ENCODE data around the gene N4BP2.
A peak's percentile ranks its signal among the peaks of the same experiment; 100 is the strongest.
"Not testable (repeated sequence)": the region's sequence is repeated elsewhere in the genome, so short reads cannot be mapped to it uniquely, and the experiment has no call there.

N4BP2 gene

DNA sequence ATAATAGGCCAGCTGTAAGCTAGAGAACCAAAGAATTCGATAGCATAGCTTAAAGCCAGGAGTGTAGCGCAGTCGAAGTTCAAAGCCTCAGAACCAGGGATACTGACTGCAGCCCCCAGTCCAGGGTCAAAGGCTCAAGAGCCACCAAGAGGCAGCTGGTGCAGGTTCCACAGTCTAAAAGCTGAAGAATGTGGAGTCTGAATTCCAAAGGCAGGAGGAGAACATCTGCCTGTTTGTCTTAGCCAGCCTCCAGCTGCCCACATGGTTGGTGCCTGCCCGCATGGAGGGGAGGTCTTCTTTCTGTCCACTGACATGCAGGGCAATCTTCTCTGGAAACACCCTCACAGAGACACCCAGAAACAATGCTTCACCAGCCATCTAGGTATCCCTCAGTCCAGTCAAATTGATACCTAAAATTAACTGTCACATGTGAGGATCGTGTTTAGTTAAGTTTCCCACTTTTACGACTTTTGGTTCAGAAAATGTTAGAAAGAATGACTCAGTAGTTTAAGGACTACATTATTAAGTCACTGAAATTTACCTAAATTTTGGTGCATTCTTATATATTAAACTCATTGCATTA lies 87.4 kb downstream of the N4BP2 start:
- ChIA-PET POLR2A (no interaction called here), CTCF (interaction anchor here (0.9 to 1.8 kb wide), 6 partner anchors 12 to 182 kb away, joined by 3 to 4 read pairs (median 4); no protein-coding TSS in a partner anchor)
- DNase-seq (ENCODE audit: extremely low spot score), result no peak
- TF ChIP-seq, protein P1, sequence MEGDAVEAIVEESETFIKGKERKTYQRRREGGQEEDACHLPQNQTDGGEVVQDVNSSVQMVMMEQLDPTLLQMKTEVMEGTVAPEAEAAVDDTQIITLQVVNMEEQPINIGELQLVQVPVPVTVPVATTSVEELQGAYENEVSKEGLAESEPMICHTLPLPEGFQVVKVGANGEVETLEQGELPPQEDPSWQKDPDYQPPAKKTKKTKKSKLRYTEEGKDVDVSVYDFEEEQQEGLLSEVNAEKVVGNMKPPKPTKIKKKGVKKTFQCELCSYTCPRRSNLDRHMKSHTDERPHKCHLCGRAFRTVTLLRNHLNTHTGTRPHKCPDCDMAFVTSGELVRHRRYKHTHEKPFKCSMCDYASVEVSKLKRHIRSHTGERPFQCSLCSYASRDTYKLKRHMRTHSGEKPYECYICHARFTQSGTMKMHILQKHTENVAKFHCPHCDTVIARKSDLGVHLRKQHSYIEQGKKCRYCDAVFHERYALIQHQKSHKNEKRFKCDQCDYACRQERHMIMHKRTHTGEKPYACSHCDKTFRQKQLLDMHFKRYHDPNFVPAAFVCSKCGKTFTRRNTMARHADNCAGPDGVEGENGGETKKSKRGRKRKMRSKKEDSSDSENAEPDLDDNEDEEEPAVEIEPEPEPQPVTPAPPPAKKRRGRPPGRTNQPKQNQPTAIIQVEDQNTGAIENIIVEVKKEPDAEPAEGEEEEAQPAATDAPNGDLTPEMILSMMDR (IDR thresholded peaks at IDR 0.05; ENCODE audit: control extremely low read depth, extremely low read depth, low read depth, missing control alignments), result no peak

DNA sequence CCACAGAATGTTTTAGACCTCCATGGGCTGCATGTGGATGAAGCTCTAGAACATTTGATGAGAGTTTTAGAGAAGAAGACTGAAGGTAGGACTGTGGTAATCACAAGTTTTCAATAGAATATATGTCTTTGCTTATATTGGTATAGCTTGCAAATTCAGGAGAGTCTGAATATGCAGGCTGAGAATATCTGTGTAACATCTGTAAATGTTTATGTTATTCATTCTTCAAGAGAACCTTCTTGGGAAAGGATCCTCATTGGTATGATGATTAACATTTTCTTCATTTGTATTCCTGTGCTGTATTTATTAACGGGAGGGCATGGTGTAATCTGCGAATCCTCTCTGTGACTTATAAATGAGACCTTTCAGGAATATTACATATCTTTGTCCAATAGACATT lies 88.1 kb downstream of the N4BP2 start:
- TF ChIP-seq, protein P1 (IDR thresholded peaks at IDR 0.05; ENCODE audit: control extremely low read depth, extremely low read depth, low read depth, missing control alignments), result no peak
- POLR2A ChIA-PET, result no interaction called here
- CTCF ChIA-PET, result interaction anchor here (1.2 to 1.8 kb wide), 4 partner anchors 12 to 173 kb away, joined by 3 to 4 read pairs (median 4); no protein-coding TSS in a partner anchor

DNA sequence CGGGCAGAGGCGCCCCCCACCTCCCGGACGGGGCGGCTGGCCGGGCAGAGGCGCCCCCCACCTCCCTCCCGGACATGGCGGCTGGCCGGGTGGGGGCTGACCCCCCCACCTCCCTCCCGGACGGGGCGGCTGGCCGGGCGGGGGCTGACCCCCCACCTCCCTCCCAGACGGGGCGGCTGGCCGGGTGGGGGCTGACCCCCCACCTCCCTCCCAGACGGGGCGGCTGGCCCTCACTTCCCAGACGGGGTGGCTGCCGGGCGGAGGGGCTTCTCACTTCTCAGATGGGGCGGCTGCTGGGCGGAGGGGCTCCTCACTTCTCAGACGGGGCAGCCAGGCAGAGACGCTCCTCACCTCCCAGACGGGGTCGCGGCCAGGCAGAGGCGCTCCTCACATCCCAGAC lies 90.8 kb downstream of the N4BP2 start:
- POLR2A ChIA-PET; DNase-seq (ENCODE audit: extremely low spot score); CTCF ChIA-PET: not testable (repeated sequence)

More for the DNA sequence above, 88.1 kb downstream of the N4BP2 start:
- no peak for DNase-seq (ENCODE audit: extremely low spot score)

DNA sequence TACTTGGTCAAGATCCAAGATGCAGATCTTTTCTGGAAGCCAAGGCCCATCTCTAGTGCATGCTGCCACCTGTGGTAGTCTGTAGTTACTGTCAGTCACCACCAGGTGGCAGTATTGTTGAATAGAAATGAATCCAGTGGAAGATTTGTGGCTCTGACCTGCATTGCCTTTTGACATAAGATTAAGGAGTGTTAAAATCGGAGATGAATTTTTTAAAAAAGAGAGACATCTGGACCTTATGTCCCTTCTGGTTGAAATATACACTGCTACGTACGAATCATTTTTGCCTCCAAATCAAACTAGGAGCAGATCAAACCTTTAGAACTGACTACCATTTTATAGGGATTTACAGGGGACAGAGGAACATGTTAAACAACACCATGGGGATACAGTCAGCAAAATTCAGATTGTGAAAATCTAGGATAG lies 93.3 kb downstream of the N4BP2 start:
- CTCF ChIA-PET, result interaction anchor here (0.6 to 4.0 kb wide), 18 partner anchors 13 to 177 kb away, joined by 3 to 25 read pairs (median 4); no protein-coding TSS in a partner anchor
- POLR2A ChIA-PET, result interaction anchor here (0.6 kb wide), 1 partner anchor 60 kb away, joined by 3 read pairs; no protein-coding TSS in a partner anchor
- TF ChIP-seq, protein P1 (IDR thresholded peaks at IDR 0.05; ENCODE audit: control extremely low read depth, extremely low read depth, low read depth, missing control alignments), result peak; percentile 82

DNA sequence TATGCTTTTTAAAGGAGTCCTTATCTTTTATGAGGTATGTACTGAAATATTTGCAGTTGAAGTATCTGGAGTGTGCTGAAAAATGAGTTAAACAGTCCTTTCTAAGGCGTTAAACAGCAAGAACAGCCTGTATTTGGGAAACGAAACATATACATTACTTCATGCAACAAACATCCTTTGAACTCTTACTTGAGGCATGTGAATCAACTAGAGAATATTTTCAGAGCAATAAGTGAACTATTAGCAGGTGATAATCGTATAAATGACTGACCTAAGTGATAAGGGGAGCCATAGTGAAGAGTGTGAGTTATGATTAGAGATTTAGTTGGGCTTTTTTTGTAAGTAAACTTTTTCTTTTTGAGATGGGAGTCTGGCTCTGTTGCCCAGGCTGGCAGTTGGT lies 94.3 kb downstream of the N4BP2 start:
- TF ChIP-seq, protein P1 (IDR thresholded peaks at IDR 0.05; ENCODE audit: control extremely low read depth, extremely low read depth, low read depth, missing control alignments), result no peak
- POLR2A ChIA-PET, result no interaction called here
- CTCF ChIA-PET, result interaction anchor here (0.6 to 4.0 kb wide), 9 partner anchors 12 to 176 kb away, joined by 3 to 25 read pairs (median 8); no protein-coding TSS in a partner anchor
- no peak for DNase-seq (ENCODE audit: extremely low spot score)

More for the DNA sequence above, 93.3 kb downstream of the N4BP2 start:
- peak; percentile 66 for DNase-seq (ENCODE audit: extremely low spot score)

DNA sequence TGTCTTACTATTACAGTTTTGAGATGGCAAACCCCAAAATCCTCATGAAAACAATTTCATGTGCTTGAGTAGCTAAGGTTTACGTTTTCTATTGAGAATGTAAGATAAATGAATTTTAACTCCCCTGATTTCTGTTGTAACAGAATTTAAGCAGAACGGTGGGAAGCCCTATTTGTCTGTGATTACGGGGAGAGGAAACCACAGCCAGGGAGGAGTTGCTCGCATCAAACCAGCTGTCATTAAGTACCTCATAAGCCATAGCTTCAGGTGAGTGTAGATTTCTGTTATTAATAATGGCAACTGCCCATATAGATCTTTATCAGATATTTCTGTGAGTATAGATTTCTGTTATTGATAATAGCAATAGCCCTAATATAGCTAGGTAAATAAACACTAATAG lies 96.0 kb downstream of the N4BP2 start:
- POLR2A ChIA-PET, result no interaction called here
- CTCF ChIA-PET, result interaction anchor here (0.6 to 4.0 kb wide), 10 partner anchors 12 to 174 kb away, joined by 3 to 25 read pairs (median 4); no protein-coding TSS in a partner anchor
- TF ChIP-seq, protein P1 (IDR thresholded peaks at IDR 0.05; ENCODE audit: control extremely low read depth, extremely low read depth, low read depth, missing control alignments), result no peak

DNA sequence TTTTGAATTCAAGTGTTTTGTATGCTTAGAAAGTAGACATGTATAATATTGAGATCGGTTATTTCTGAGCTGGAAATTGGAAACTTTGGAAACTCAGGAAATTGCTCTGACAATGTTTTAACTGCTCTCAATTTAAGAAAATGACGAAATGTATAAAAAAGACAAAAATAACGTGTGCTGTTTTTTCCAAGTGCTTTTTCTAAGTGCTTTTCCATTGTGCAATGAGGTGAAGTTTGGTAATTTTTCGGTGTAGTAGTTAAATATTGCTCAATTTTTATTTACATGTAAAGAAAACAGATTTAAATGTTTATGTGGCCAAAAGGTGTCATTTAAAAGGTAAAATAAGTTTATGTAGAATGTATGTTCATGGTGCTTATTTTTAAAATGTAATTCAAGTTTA lies 100.8 kb downstream of the N4BP2 start:
- POLR2A ChIA-PET, result no interaction called here

More for the DNA sequence above, 96.0 kb downstream of the N4BP2 start:
- DNase-seq (ENCODE audit: extremely low spot score), result no peak

More for the DNA sequence above, 100.8 kb downstream of the N4BP2 start:
- CTCF ChIA-PET, result interaction anchor here (0.8 kb wide), 1 partner anchor 160 kb away, joined by 3 read pairs; no protein-coding TSS in a partner anchor
- TF ChIP-seq, protein P1 (IDR thresholded peaks at IDR 0.05; ENCODE audit: control extremely low read depth, extremely low read depth, low read depth, missing control alignments), result no peak
- no peak for DNase-seq (ENCODE audit: extremely low spot score)

All from GM10248 (cell line).